GM19455 (cell line): ENCODE data around the gene PRPH.
"Not testable (repeated sequence)": the region's sequence is repeated elsewhere in the genome, so short reads cannot be mapped to it uniquely, and the experiment has no call there.

ENCODE experiments used
- ATAC-seq: cut with Tn5 transposase; IDR thresholded peaks from one replicate; pipeline ENCODE4 v1.9.1; 2021; ENCODE audit not compliant: unreplicated experiment

The PRPH gene

GRCh38 chr12:49295082-49295936 is at the start of gene PRPH:
TSS of gene PRPH (plus strand) at chr12:49295147. CDS start at chr12:49295201, 54 bp downstream.
- no peak for ATAC-seq

- ATAC-seq = no peak
Observed at GRCh38 chr12:49251357-49251756, 43.6 kb upstream of the PRPH start.

GRCh38 chr12:49253033-49253623 is 41.8 kb upstream of the PRPH start:
- no peak for ATAC-seq

GRCh38 chr12:49255456-49255855 is 39.5 kb upstream of the PRPH start:
- not testable (repeated sequence) for ATAC-seq

- no peak for ATAC-seq
Observed at GRCh38 chr12:49255857-49256637, 38.9 kb upstream of the PRPH start.

- ATAC-seq = not testable (repeated sequence)
Observed at GRCh38 chr12:49257508-49258184, 37.3 kb upstream of the PRPH start.

- ATAC-seq = no peak
Observed at GRCh38 chr12:49259452-49259851, 35.5 kb upstream of the PRPH start.

GRCh38 chr12:49260166-49260565 is 34.8 kb upstream of the PRPH start:
- no peak for ATAC-seq

GRCh38 chr12:49260571-49261363 is 34.2 kb upstream of the PRPH start:
- ATAC-seq = no peak

- no peak for ATAC-seq
Observed at GRCh38 chr12:49261721-49262120, 33.2 kb upstream of the PRPH start.

GRCh38 chr12:49263400-49263763 is 31.6 kb upstream of the PRPH start:
- no peak for ATAC-seq

GRCh38 chr12:49264466-49264872 is 30.5 kb upstream of the PRPH start:
- ATAC-seq = peak; percentile 17

GRCh38 chr12:49264873-49265792 is 29.8 kb upstream of the PRPH start, which contains the start of gene TUBA1C:
TSS of gene TUBA1C (plus strand) at chr12:49265082. CDS start at chr12:49265182, 100 bp downstream.
- ATAC-seq = peak; percentile 72

GRCh38 chr12:49269191-49269590 is 25.8 kb upstream of the PRPH start:
- ATAC-seq = not testable (repeated sequence)

- ATAC-seq = no peak
Observed at GRCh38 chr12:49272790-49273725, 21.9 kb upstream of the PRPH start.

GRCh38 chr12:49273726-49274395 is 21.1 kb upstream of the PRPH start:
- no peak for ATAC-seq

- ATAC-seq = no peak
Observed at GRCh38 chr12:49274396-49275069, 20.4 kb upstream of the PRPH start.
